Activated CD4-positive, alpha-beta T cell treated with anti-CD3 and anti-CD28 coated beads for 24 hours (primary cell): ENCODE data around the gene MICA.
"Not testable (repeated sequence)": the region's sequence is repeated elsewhere in the genome, so short reads cannot be mapped to it uniquely, and the experiment has no call there.

ENCODE experiments used
- DNase-seq, 2 donors: peaks; one replicate each; pipeline ENCODE4 v3.0.0-alpha.2; 2020; ENCODE audit warnings: low read depth in 2 of 2

MICA gene

GRCh38 chr6:31403283-31404060 lies at the start of gene MICA:
Gene MICA, plus strand, starts transcription at chr6:31403595. Its CDS starts 38 bp downstream, at chr6:31403633.
- DNase-seq = peak; percentile 55 to 71

- no peak for DNase-seq
Measured at GRCh38 chr6:31354158-31354863, 49.1 kb upstream of the MICA start.

- no peak for DNase-seq
Measured at GRCh38 chr6:31354864-31355582, 48.4 kb upstream of the MICA start.

- no peak for DNase-seq
Measured at GRCh38 chr6:31355583-31355948, 47.8 kb upstream of the MICA start.

- DNase-seq = no peak
Measured at GRCh38 chr6:31356216-31356945, 47.0 kb upstream of the MICA start.

- DNase-seq = peak; percentile 60 to 64
Measured at GRCh38 chr6:31356946-31357466, 46.4 kb upstream of the MICA start, which contains the start of gene HLA-B. Gene HLA-B, minus strand, starts transcription at chr6:31357179. Its CDS starts 21 bp downstream, at chr6:31357158.

GRCh38 chr6:31357886-31358285 lies 45.5 kb upstream of the MICA start:
- no peak for DNase-seq

- DNase-seq = no peak
Measured at GRCh38 chr6:31358302-31358701, 45.1 kb upstream of the MICA start.

- DNase-seq = no peak
Measured at GRCh38 chr6:31359581-31359980, 43.8 kb upstream of the MICA start.

- no peak for DNase-seq
Measured at GRCh38 chr6:31362751-31363150, 40.6 kb upstream of the MICA start.

GRCh38 chr6:31363811-31364210 lies 39.6 kb upstream of the MICA start:
- no peak for DNase-seq

GRCh38 chr6:31365864-31366263 lies 37.5 kb upstream of the MICA start:
- DNase-seq = no peak

GRCh38 chr6:31366693-31367470 lies 36.5 kb upstream of the MICA start:
- DNase-seq = peak; percentile 77 to 89

GRCh38 chr6:31368461-31368860 lies 34.9 kb upstream of the MICA start:
- no peak for DNase-seq

GRCh38 chr6:31374118-31374517 lies 29.3 kb upstream of the MICA start:
- DNase-seq = not testable (repeated sequence)

- no peak for DNase-seq
Measured at GRCh38 chr6:31375699-31376098, 27.7 kb upstream of the MICA start.

GRCh38 chr6:31377029-31377428 lies 26.4 kb upstream of the MICA start:
- no peak for DNase-seq

- DNase-seq = no peak
Measured at GRCh38 chr6:31378062-31378720, 25.2 kb upstream of the MICA start.

GRCh38 chr6:31378721-31379103 lies 24.7 kb upstream of the MICA start:
- DNase-seq = no peak

GRCh38 chr6:31379850-31380249 lies 23.5 kb upstream of the MICA start:
- DNase-seq = no peak
